ENCODE measurements around the gene UBE2G1. TPM values are rescaled to one million over a fixed set of nuclear protein-coding genes. Genes with fewer than 3 reads are reported as not detected.

Gene UBE2G1
- total and polyA plus RNA-seq, 9 of the 15 experiments (the other 6 are each of a cell fraction or from before 2014, with no cell fraction given): 10.1 to 65.9 (median 29.7) TPM

DNA sequence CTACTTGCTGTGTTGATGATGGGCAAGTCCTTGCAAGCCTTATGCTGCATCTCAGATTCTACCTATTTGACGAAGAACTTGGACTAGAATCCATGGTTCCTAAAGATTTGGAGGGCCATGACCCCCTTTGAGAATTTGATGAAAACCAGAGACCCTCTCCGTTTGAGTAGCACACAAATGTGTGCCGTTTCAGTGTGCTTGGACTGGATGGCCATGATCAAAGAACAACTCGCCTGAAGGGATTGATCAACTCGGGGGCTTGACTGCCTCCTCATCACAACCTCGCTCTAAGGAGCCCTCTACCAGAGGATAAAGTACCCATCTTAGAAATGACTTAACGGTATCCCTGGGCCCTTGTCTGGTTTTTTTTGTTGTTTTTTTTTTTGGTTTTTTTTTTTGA is 99.9 kb downstream of the UBE2G1 start:
- H3K36me3 ChIP-seq (ENCODE audit: control insufficient read depth, insufficient read depth, low read length): peaks cover 38% of the 10 kb centered on the region; the same call in 2 of the 3 replicates
- 72% methylated on average over 5 of the region's 7 CpGs for WGBS (ENCODE audit: insufficient coverage, low coverage, missing lambda C conversion rate)
- H2AFZ ChIP-seq (ENCODE audit: low read depth, low read length): no peak overlapping the region
- in situ Hi-C loops (cut with MboI): no loop called here
- peaks cover 27% of the 10 kb centered on the region for H3K79me2 ChIP-seq (ENCODE audit: control insufficient read depth, insufficient read depth, low read length)
- H4K20me1 ChIP-seq (replicated peaks; ENCODE audit: control insufficient read depth, insufficient read depth, low read length): peaks cover 3% of the 10 kb centered on the region; the same call in 1 of the 2 replicates
- H3K9ac ChIP-seq (ENCODE audit: insufficient read depth in 1 of 2, low read depth in 2 of 2, low read length in 2 of 2): no peak overlapping the region
- ATAC-seq (no peak), DNase-seq (ENCODE audit: extremely low read depth in 1 of 4, low spot score in 3 of 4) (no peak), FAIRE-seq (no peak)
- no peak overlapping the region for H3K4me2 ChIP-seq (ENCODE audit: insufficient read depth, low read length)
- H3K27ac ChIP-seq (ENCODE audit: extremely low read depth, low read depth, low read length): no peak overlapping the region
- ChIA-PET CTCF (ENCODE audit: low intra/inter-chr PET ratio) (no interaction called here), POLR2A (interaction anchor here (1.7 kb wide), 1 partner anchor 10 kb away, joined by 5 read pairs; no protein-coding TSS in a partner anchor)
- H3K9me3 ChIP-seq (replicated peaks; ENCODE audit: control insufficient read depth, insufficient read depth, low read depth, low read length): no peaks in the 10 kb centered on the region
- intact Hi-C loops (cut with micrococcal nuclease): no loop called here
- H3K27me3 ChIP-seq (ENCODE audit: control insufficient read depth in 2 of 2, insufficient read depth in 2 of 2, low read length in 2 of 2): no peaks in the 10 kb centered on the region
- no peaks in the 10 kb centered on the region for H3K9me1 ChIP-seq (ENCODE audit: control insufficient read depth, insufficient read depth, low read length)
- no peak for TF ChIP-seq ZNF586 (CRISPR knock-in tag; conservative IDR thresholded peaks at IDR 0.05)
- no peak for TF ChIP-seq CC2D1A (IDR thresholded peaks at IDR 0.05)
- no peak for TF ChIP-seq ESRRA (IDR thresholded peaks at IDR 0.05; ENCODE audit: borderline replicate concordance, low read depth)
- TF ChIP-seq CHD4 (IDR thresholded peaks at IDR 0.05; ENCODE audit: insufficient read depth, insufficient replicate concordance, low read depth, low read length, poor library complexity, severe bottlenecking): no peak
- no peak for TF ChIP-seq HNRNPLL (IDR thresholded peaks at IDR 0.05; ENCODE audit: low read depth, low read length, poor library complexity, severe bottlenecking)
- no peak for TF ChIP-seq RBM25 (IDR thresholded peaks at IDR 0.05; ENCODE audit: low read depth, low read length, severe bottlenecking)
- TF ChIP-seq, protein P1, sequence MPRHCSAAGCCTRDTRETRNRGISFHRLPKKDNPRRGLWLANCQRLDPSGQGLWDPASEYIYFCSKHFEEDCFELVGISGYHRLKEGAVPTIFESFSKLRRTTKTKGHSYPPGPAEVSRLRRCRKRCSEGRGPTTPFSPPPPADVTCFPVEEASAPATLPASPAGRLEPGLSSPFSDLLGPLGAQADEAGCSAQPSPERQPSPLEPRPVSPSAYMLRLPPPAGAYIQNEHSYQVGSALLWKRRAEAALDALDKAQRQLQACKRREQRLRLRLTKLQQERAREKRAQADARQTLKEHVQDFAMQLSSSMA (CRISPR knock-in tag; IDR thresholded peaks at IDR 0.05): no peak
- no peak for TF ChIP-seq THRAP3 (IDR thresholded peaks at IDR 0.05; ENCODE audit: borderline replicate concordance)
- no peak for TF ChIP-seq ZBTB34 (CRISPR knock-in tag; IDR thresholded peaks at IDR 0.05)
- TF ChIP-seq NFE2L1 (tag; IDR thresholded peaks at IDR 0.05; ENCODE audit: borderline replicate concordance, low read depth): no peak
- TF ChIP-seq, protein P2, sequence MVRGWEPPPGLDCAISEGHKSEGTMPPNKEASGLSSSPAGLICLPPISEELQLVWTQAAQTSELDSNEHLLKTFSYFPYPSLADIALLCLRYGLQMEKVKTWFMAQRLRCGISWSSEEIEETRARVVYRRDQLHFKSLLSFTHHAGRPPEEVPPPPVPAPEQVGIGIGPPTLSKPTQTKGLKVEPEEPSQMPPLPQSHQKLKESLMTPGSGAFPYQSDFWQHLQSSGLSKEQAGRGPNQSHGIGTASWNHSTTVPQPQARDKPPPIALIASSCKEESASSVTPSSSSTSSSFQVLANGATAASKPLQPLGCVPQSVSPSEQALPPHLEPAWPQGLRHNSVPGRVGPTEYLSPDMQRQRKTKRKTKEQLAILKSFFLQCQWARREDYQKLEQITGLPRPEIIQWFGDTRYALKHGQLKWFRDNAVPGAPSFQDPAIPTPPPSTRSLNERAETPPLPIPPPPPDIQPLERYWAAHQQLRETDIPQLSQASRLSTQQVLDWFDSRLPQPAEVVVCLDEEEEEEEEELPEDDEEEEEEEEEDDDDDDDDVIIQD (CRISPR knock-in tag; IDR thresholded peaks at IDR 0.05): no peak
- TF ChIP-seq SMARCA4 (IDR thresholded peaks at IDR 0.05): no peak
- TF ChIP-seq ZNF431 (CRISPR knock-in tag; IDR thresholded peaks at IDR 0.05): no peak
- no TSS peak for BruUV-seq (replicated peaks)
- peaks cover 12 to 16% of the 10 kb centered on the region in 2 experiments; a peak in 4 of 5 replicates for H3K4me1 ChIP-seq (replicated peaks in 1 of 2; ENCODE audit: control insufficient read depth in 2 of 2, insufficient read depth in 2 of 2, low read length in 2 of 2)
- H3K4me3 ChIP-seq: no peak overlapping the region

Measured in K562 (cell line).